Measurements from ENCODE around the gene HIVEP3.
"Not testable (repeated sequence)": the region's sequence is repeated elsewhere in the genome, so short reads cannot be mapped to it uniquely, and the experiment has no call there.

Gene HIVEP3

GRCh38 chr1:41572224-41572623 lies 346.5 kb downstream of the HIVEP3 start:
- DNase-seq, result no peak

GRCh38 chr1:41571041-41571440 lies 347.7 kb downstream of the HIVEP3 start:
- DNase-seq, result no peak

- no peak for DNase-seq
Observed at GRCh38 chr1:41568204-41568603, 350.5 kb downstream of the HIVEP3 start.

GRCh38 chr1:41566969-41567368 lies 351.8 kb downstream of the HIVEP3 start:
- DNase-seq, result no peak

- no peak for DNase-seq
Observed at GRCh38 chr1:41566274-41566885, 352.3 kb downstream of the HIVEP3 start.

GRCh38 chr1:41564741-41565475 lies 353.8 kb downstream of the HIVEP3 start:
- no peak for DNase-seq

- no peak for DNase-seq
Observed at GRCh38 chr1:41562328-41562727, 356.4 kb downstream of the HIVEP3 start.

GRCh38 chr1:41560931-41561330 lies 357.8 kb downstream of the HIVEP3 start:
- no peak for DNase-seq

GRCh38 chr1:41560496-41560895 lies 358.2 kb downstream of the HIVEP3 start:
- no peak for DNase-seq

GRCh38 chr1:41559331-41559730 lies 359.4 kb downstream of the HIVEP3 start:
- no peak for DNase-seq

- DNase-seq, result no peak
Observed at GRCh38 chr1:41558761-41559171, 360.0 kb downstream of the HIVEP3 start.

- no peak for DNase-seq
Observed at GRCh38 chr1:41557751-41558455, 360.8 kb downstream of the HIVEP3 start.

GRCh38 chr1:41554746-41555145 lies 364.0 kb downstream of the HIVEP3 start:
- DNase-seq, result not testable (repeated sequence)

- no peak for DNase-seq
Observed at GRCh38 chr1:41547781-41548560, 370.8 kb downstream of the HIVEP3 start.

- no peak for DNase-seq
Observed at GRCh38 chr1:41547336-41547735, 371.4 kb downstream of the HIVEP3 start.

- no peak for DNase-seq
Observed at GRCh38 chr1:41546833-41547135, 371.9 kb downstream of the HIVEP3 start.

GRCh38 chr1:41545996-41546832 lies 372.5 kb downstream of the HIVEP3 start:
- DNase-seq, result no peak

GRCh38 chr1:41542196-41542930 lies 376.4 kb downstream of the HIVEP3 start:
- DNase-seq, result no peak

GRCh38 chr1:41541592-41541952 lies 377.1 kb downstream of the HIVEP3 start:
- no peak for DNase-seq

GRCh38 chr1:41540886-41541591 lies 377.7 kb downstream of the HIVEP3 start:
- DNase-seq, result no peak

GRCh38 chr1:41539999-41540398 lies 378.7 kb downstream of the HIVEP3 start:
- no peak for DNase-seq
